ENCODE measurements around the gene ARHGAP18.

The ARHGAP18 gene

GRCh38 chr6:129695373-129696027, 14.5 kb downstream of the ARHGAP18 start:
- Histone ChIP-seq H3K9me2 (replicated peaks; ENCODE audit: low read depth, low read length) (no peaks in the 10 kb centered on the region), H3K4me1 (ENCODE audit: insufficient read depth, low read length, poor library complexity, severe bottlenecking) (peaks cover 79% of the 10 kb centered on the region), H3K4me3 (ENCODE audit: low read length, poor library complexity, severe bottlenecking) (peak overlapping the region; percentile 41), H3K9me3 (ENCODE audit: insufficient read depth, low read depth, low read length) (no peaks in the 10 kb centered on the region), H4K20me1 (ENCODE audit: insufficient read depth, low read length, poor library complexity, severe bottlenecking) (no peaks in the 10 kb centered on the region), H3F3A (ENCODE audit: low read depth) (no peaks in the 10 kb centered on the region; the same call in 1 of the 2 replicates), H3K79me2 (ENCODE audit: insufficient read depth, low read length) (peaks cover 63% of the 10 kb centered on the region; the same call in 1 of the 2 replicates), H2AFZ (ENCODE audit: low read length) (peak overlapping the region; percentile 16; the same call in 1 of the 2 replicates), H3K9ac (ENCODE audit: low read depth, low read length, poor library complexity, severe bottlenecking) (peak overlapping the region; percentile 13), H3K36me3 (ENCODE audit: insufficient read depth, low read length) (no peaks in the 10 kb centered on the region), H3K27me3 (ENCODE audit: insufficient read depth, low read length, poor library complexity, severe bottlenecking) (no peaks in the 10 kb centered on the region), H3K4me2 (ENCODE audit: low read depth, low read length, poor library complexity, severe bottlenecking) (peak overlapping the region; percentile 57)
- TF ChIP-seq EZH2phosphoT487 (IDR thresholded peaks at IDR 0.05; ENCODE audit: borderline replicate concordance) (no peak), CTCF (conservative IDR thresholded peaks at IDR 0.05; ENCODE audit: low read length) (no peak)

- H4K20me1 ChIP-seq (ENCODE audit: insufficient read depth, low read length, poor library complexity, severe bottlenecking): no peaks in the 10 kb centered on the region
- H3K36me3 ChIP-seq (ENCODE audit: insufficient read depth, low read length): no peaks in the 10 kb centered on the region
- H3K4me1 ChIP-seq (ENCODE audit: insufficient read depth, low read length, poor library complexity, severe bottlenecking): peaks cover 68% of the 10 kb centered on the region
- no peaks in the 10 kb centered on the region for H3K27me3 ChIP-seq (ENCODE audit: insufficient read depth, low read length, poor library complexity, severe bottlenecking)
- H3K79me2 ChIP-seq (ENCODE audit: insufficient read depth, low read length): peaks cover 57% of the 10 kb centered on the region
- no peak overlapping the region for H3K4me3 ChIP-seq (ENCODE audit: low read length, poor library complexity, severe bottlenecking)
- H3K4me2 ChIP-seq (ENCODE audit: low read depth, low read length, poor library complexity, severe bottlenecking): no peak overlapping the region
- TF ChIP-seq EZH2phosphoT487 (IDR thresholded peaks at IDR 0.05; ENCODE audit: borderline replicate concordance) (no peak), CTCF (conservative IDR thresholded peaks at IDR 0.05; ENCODE audit: low read length) (no peak)
- no peak overlapping the region for H3K9ac ChIP-seq (ENCODE audit: low read depth, low read length, poor library complexity, severe bottlenecking)
- H3K9me3 ChIP-seq (ENCODE audit: insufficient read depth, low read depth, low read length): no peaks in the 10 kb centered on the region
- no peaks in the 10 kb centered on the region; the same call in 1 of the 2 replicates for H3F3A ChIP-seq (ENCODE audit: low read depth)
- no peaks in the 10 kb centered on the region for H3K9me2 ChIP-seq (replicated peaks; ENCODE audit: low read depth, low read length)
- no peak overlapping the region for H2AFZ ChIP-seq (ENCODE audit: low read length)
Observed at GRCh38 chr6:129694036-129694435, 15.9 kb downstream of the ARHGAP18 start.

DNA sequence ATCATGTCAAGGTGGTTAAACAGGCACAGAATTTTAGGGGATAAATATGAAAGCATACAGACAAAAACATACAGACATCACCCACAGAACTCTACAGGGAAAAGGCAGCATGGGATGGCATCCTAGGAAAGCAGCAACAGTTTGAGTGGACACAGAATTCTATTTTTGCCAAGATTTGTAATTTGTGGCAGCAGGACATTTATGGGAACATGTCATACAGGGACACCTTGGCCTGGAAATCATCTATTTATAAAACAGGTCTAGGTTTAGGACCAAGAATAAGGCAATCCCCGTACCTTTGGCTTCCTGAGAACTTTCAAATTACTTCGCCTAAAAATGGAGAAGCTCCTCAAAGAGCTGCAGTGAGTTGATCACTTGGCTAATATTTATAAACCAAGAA, 17.5 kb downstream of the ARHGAP18 start:
- Histone ChIP-seq H3K4me1 (ENCODE audit: insufficient read depth, low read length, poor library complexity, severe bottlenecking) (peaks cover 82% of the 10 kb centered on the region), H3K27me3 (ENCODE audit: insufficient read depth, low read length, poor library complexity, severe bottlenecking) (no peaks in the 10 kb centered on the region), H3K9me2 (replicated peaks; ENCODE audit: low read depth, low read length) (no peaks in the 10 kb centered on the region), H2AFZ (ENCODE audit: low read length) (no peak overlapping the region), H3K36me3 (ENCODE audit: insufficient read depth, low read length) (no peaks in the 10 kb centered on the region), H3K4me3 (ENCODE audit: low read length, poor library complexity, severe bottlenecking) (no peak overlapping the region), H3K79me2 (ENCODE audit: insufficient read depth, low read length) (peaks cover 58% of the 10 kb centered on the region), H3K9me3 (ENCODE audit: insufficient read depth, low read depth, low read length) (no peaks in the 10 kb centered on the region), H3F3A (ENCODE audit: low read depth) (no peaks in the 10 kb centered on the region; the same call in 1 of the 2 replicates), H3K9ac (ENCODE audit: low read depth, low read length, poor library complexity, severe bottlenecking) (peak overlapping the region; percentile 17), H4K20me1 (ENCODE audit: insufficient read depth, low read length, poor library complexity, severe bottlenecking) (no peaks in the 10 kb centered on the region), H3K4me2 (ENCODE audit: low read depth, low read length, poor library complexity, severe bottlenecking) (peak overlapping the region; percentile 40)
- TF ChIP-seq EZH2phosphoT487 (IDR thresholded peaks at IDR 0.05; ENCODE audit: borderline replicate concordance): no peak
- TF ChIP-seq CTCF (conservative IDR thresholded peaks at IDR 0.05; ENCODE audit: low read length): no peak
